Muscle layer of duodenum (tissue), 2 donors: ENCODE results near the gene ZKSCAN1.

Experiments used
- H3K27ac ChIP-seq: one replicate; pipeline ENCODE4 v1.7.0; 2013; ENCODE audit warnings: mild to moderate bottlenecking, low read length
- H3K27me3 ChIP-seq: one replicate; pipeline ENCODE4 v1.7.0; 2013; ENCODE audit warnings: low read depth, mild to moderate bottlenecking, control low read depth, low read length
- H3K36me3 ChIP-seq, 2 donors: one replicate each; pipeline ENCODE4 v1.7.0; 2013; ENCODE audit warnings: low read length in 2 of 2, control low read depth in 1 of 2, mild to moderate bottlenecking in 1 of 2; ENCODE audit not compliant: insufficient read depth in 2 of 2, control insufficient read depth in 1 of 2
- H3K4me1 ChIP-seq, 2 donors: one replicate each; pipeline ENCODE4 v1.7.0; 2013; ENCODE audit warnings: low read length in 2 of 2, mild to moderate bottlenecking in 2 of 2, control low read depth in 1 of 2, moderate library complexity in 1 of 2; ENCODE audit not compliant: insufficient read depth in 2 of 2, control insufficient read depth in 1 of 2
- H3K4me3 ChIP-seq, 2 donors: one replicate each; pipeline ENCODE4 v1.7.0; 2013; ENCODE audit warnings: low read length in 2 of 2, low read depth in 1 of 2, mild to moderate bottlenecking in 1 of 2
- H3K9me3 ChIP-seq, 2 donors: one replicate each; pipeline ENCODE4 v1.7.0; 2013; ENCODE audit warnings: low read length in 2 of 2, control low read depth in 1 of 2, mild to moderate bottlenecking in 1 of 2; ENCODE audit not compliant: control insufficient read depth in 1 of 2
- donor health status: healthy.

ZKSCAN1 gene

GRCh38 chr7:100040575-100040974, 25.2 kb downstream of the ZKSCAN1 start:
- no peak overlapping the region for H3K4me3 ChIP-seq
- no peaks in the 10 kb centered on the region for H3K27me3 ChIP-seq
- H3K9me3 ChIP-seq, result no peaks in the 10 kb centered on the region
- H3K4me1 ChIP-seq, result peaks cover 0 to 6% of the 10 kb centered on the region in 2 donors
- no peak overlapping the region for H3K27ac ChIP-seq
- peaks cover 7 to 18% of the 10 kb centered on the region in 2 donors for H3K36me3 ChIP-seq

- Histone ChIP-seq H3K4me3 (no peak overlapping the region), H3K27ac (no peak overlapping the region)
These were observed 29.3 kb downstream of the ZKSCAN1 start for GRCh38 chr7:100044718-100045117.

GRCh38 chr7:100048680-100049079, 33.3 kb downstream of the ZKSCAN1 start:
- Histone ChIP-seq H3K27me3 (no peaks in the 10 kb centered on the region), H3K36me3 (no peaks in the 10 kb centered on the region), H3K4me3 (peak overlapping the region; percentile 84 to 97), H3K9me3 (no peaks in the 10 kb centered on the region), H3K27ac (no peak overlapping the region), H3K4me1 (peaks cover 10 to 15% of the 10 kb centered on the region in 2 donors)

More at GRCh38 chr7:100044718-100045117, 29.3 kb downstream of the ZKSCAN1 start:
- no peaks in the 10 kb centered on the region for H3K27me3 ChIP-seq
- H3K9me3 ChIP-seq, result no peaks in the 10 kb centered on the region
- H3K36me3 ChIP-seq, result no peaks in the 10 kb centered on the region
- H3K4me1 ChIP-seq, result peaks cover 0 to 5% of the 10 kb centered on the region in 2 donors

GRCh38 chr7:100049441-100050291, 34.3 kb downstream of the ZKSCAN1 start, which contains the start of gene ZSCAN21:
ZSCAN21 (plus strand) TSS chr7:100049774; CDS start chr7:100057007, 7,233 bp downstream.
- Histone ChIP-seq H3K27ac (peak within 1 kb of the TSS; percentile 96), H3K27me3 (no peaks in the 10 kb centered on the region), H3K9me3 (no peaks in the 10 kb centered on the region), H3K4me1 (peaks cover 10 to 17% of the 10 kb centered on the region in 2 donors), H3K36me3 (no peaks in the 10 kb centered on the region), H3K4me3 (peak within 1 kb of the TSS; percentile 84 to 97)

GRCh38 chr7:100051611-100052010, 36.2 kb downstream of the ZKSCAN1 start:
- Histone ChIP-seq H3K36me3 (peaks cover 0 to 3% of the 10 kb centered on the region in 2 donors), H3K27me3 (no peaks in the 10 kb centered on the region), H3K9me3 (no peaks in the 10 kb centered on the region), H3K27ac (no peak overlapping the region), H3K4me3 (no peak overlapping the region), H3K4me1 (peaks cover 10 to 17% of the 10 kb centered on the region in 2 donors)

GRCh38 chr7:100053215-100053614, 37.8 kb downstream of the ZKSCAN1 start:
- no peak overlapping the region for H3K27ac ChIP-seq
- H3K4me1 ChIP-seq, result peaks cover 10 to 17% of the 10 kb centered on the region in 2 donors
- peaks cover 7 to 19% of the 10 kb centered on the region in 2 donors for H3K36me3 ChIP-seq
- H3K4me3 ChIP-seq, result no peak overlapping the region
- H3K9me3 ChIP-seq, result no peaks in the 10 kb centered on the region
- H3K27me3 ChIP-seq, result no peaks in the 10 kb centered on the region

GRCh38 chr7:100057006-100057405, 41.6 kb downstream of the ZKSCAN1 start:
- Histone ChIP-seq H3K4me3 (no peak overlapping the region), H3K27ac (no peak overlapping the region), H3K36me3 (peaks cover 18 to 49% of the 10 kb centered on the region in 2 donors), H3K27me3 (no peaks in the 10 kb centered on the region), H3K9me3 (no peaks in the 10 kb centered on the region), H3K4me1 (peaks cover 0 to 5% of the 10 kb centered on the region in 2 donors)

- no peaks in the 10 kb centered on the region for H3K27me3 ChIP-seq
- no peaks in the 10 kb centered on the region for H3K9me3 ChIP-seq
- H3K36me3 ChIP-seq, result peaks cover 26 to 57% of the 10 kb centered on the region in 2 donors
- H3K4me1 ChIP-seq, result no peaks in the 10 kb centered on the region
- no peak overlapping the region for H3K4me3 ChIP-seq
- no peak overlapping the region for H3K27ac ChIP-seq
These were observed 43.9 kb downstream of the ZKSCAN1 start for GRCh38 chr7:100059251-100059739.

GRCh38 chr7:100061518-100062193, 46.3 kb downstream of the ZKSCAN1 start:
- Histone ChIP-seq H3K4me3 (no peak overlapping the region), H3K27ac (no peak overlapping the region), H3K27me3 (no peaks in the 10 kb centered on the region), H3K4me1 (peaks cover 0 to 13% of the 10 kb centered on the region in 2 donors), H3K36me3 (peaks cover 31 to 58% of the 10 kb centered on the region in 2 donors), H3K9me3 (no peaks in the 10 kb centered on the region)

- Histone ChIP-seq H3K36me3 (peaks cover 22 to 41% of the 10 kb centered on the region in 2 donors), H3K4me1 (peaks cover 0 to 13% of the 10 kb centered on the region in 2 donors), H3K9me3 (no peaks in the 10 kb centered on the region), H3K27ac (no peak overlapping the region), H3K27me3 (no peaks in the 10 kb centered on the region), H3K4me3 (no peak overlapping the region)
These were observed 48.0 kb downstream of the ZKSCAN1 start for GRCh38 chr7:100063376-100063775.

GRCh38 chr7:100064162-100064561, 48.8 kb downstream of the ZKSCAN1 start:
- Histone ChIP-seq H3K4me3 (no peak overlapping the region), H3K36me3 (peaks cover 17 to 36% of the 10 kb centered on the region in 2 donors), H3K4me1 (peaks cover 0 to 13% of the 10 kb centered on the region in 2 donors), H3K27ac (no peak overlapping the region), H3K9me3 (no peaks in the 10 kb centered on the region), H3K27me3 (no peaks in the 10 kb centered on the region)
